Esophagus (tissue), 2 donors: Measurements from ENCODE around the gene IMPDH2. TPM values are rescaled to one million over a fixed set of nuclear protein-coding genes. Genes with fewer than 3 reads are reported as not detected.

ENCODE experiments used
- H3K27ac ChIP-seq, 2 donors: one replicate each; pipeline ENCODE4 v1.5.1; 2013; ENCODE audit warnings: low read depth in 2 of 2, mild to moderate bottlenecking in 2 of 2, inconsistent platforms in 1 of 2, low read length in 1 of 2, moderate library complexity in 1 of 2
- H3K27me3 ChIP-seq, 2 donors: one replicate each; pipeline ENCODE4 v1.6.1; 2013; ENCODE audit warnings: low read length in 2 of 2, control low read depth in 1 of 2, mild to moderate bottlenecking in 1 of 2; ENCODE audit not compliant: insufficient read depth in 2 of 2, control insufficient read depth in 1 of 2
- H3K36me3 ChIP-seq, 2 donors: one replicate each; pipeline ENCODE4 v1.6.1; 2013; ENCODE audit warnings: low read length in 1 of 2; ENCODE audit not compliant: control insufficient read depth in 2 of 2, insufficient read depth in 2 of 2
- H3K4me1 ChIP-seq, 2 donors: one replicate each; pipeline ENCODE4 v1.6.1; 2013; ENCODE audit warnings: low read length in 1 of 2; ENCODE audit not compliant: control insufficient read depth in 2 of 2, insufficient read depth in 2 of 2
- H3K4me3 ChIP-seq, 2 donors: one replicate each; pipeline ENCODE4 v1.5.1; 2013; ENCODE audit warnings: low read length in 2 of 2, mild to moderate bottlenecking in 2 of 2, low read depth in 1 of 2, moderate library complexity in 1 of 2
- H3K9me3 ChIP-seq, 2 donors: one replicate each; pipeline ENCODE4 v1.6.1; 2013; ENCODE audit warnings: mild to moderate bottlenecking in 2 of 2, low read depth in 1 of 2, low read length in 1 of 2, moderate library complexity in 1 of 2; ENCODE audit not compliant: control insufficient read depth in 2 of 2, insufficient read depth in 1 of 2
- WGBS, 2 donors: extraction: QIAGEN DNeasy Blood & Tissue Kit; methylation state at CpG; one replicate each; pipeline ENCODE4 v1.1.7; 2013; 5-methylcytosine and 5-hydroxymethylcytosine counted together
- polyA plus RNA-seq, 2 donors: library from polyadenylated mRNA; stranded (reverse); fragments of 200-250 nt; gene quantifications; one replicate each; pipeline ENCODE4 v1.2.3, GENCODE V29; 2013
- donor health status: healthy with polysubstance abuse.
- donor health status: Bipolar disorder and iron deficiency.

Gene IMPDH2
- polyA plus RNA-seq, 2 donors, result 121 to 176 TPM

- 84 to 87% methylated on average over 6 of the region's 6 CpGs for WGBS, 2 donors
- H3K9me3 ChIP-seq, result no peaks in the 10 kb centered on the region
- no peaks in the 10 kb centered on the region for H3K27me3 ChIP-seq
- H3K36me3 ChIP-seq, result peaks cover 9 to 24% of the 10 kb centered on the region in 2 donors
- H3K27ac ChIP-seq, result no peak overlapping the region
- H3K4me1 ChIP-seq, result peaks cover 0 to 7% of the 10 kb centered on the region in 2 donors
- H3K4me3 ChIP-seq, result no peak overlapping the region
These were observed 3.6 kb upstream of the IMPDH2 start for GRCh38 chr3:49032646-49033304.

- Histone ChIP-seq H3K36me3 (peaks cover 9 to 39% of the 10 kb centered on the region in 2 donors), H3K27me3 (no peaks in the 10 kb centered on the region), H3K9me3 (no peaks in the 10 kb centered on the region), H3K4me1 (peaks cover 0 to 11% of the 10 kb centered on the region in 2 donors), H3K27ac (no peak overlapping the region), H3K4me3 (no peak overlapping the region)
- 93% methylated on average over 6 of the region's 6 CpGs for WGBS, 2 donors
These were observed 1.1 kb upstream of the IMPDH2 start for GRCh38 chr3:49030321-49030720.

GRCh38 chr3:49029563-49029884, 326 bp upstream of the IMPDH2 start:
- whole genome bisulfite sequencing, 2 donors, result 1 to 2% methylated on average over 7 of the region's 7 CpGs
- Histone ChIP-seq H3K36me3 (peaks cover 9 to 44% of the 10 kb centered on the region in 2 donors), H3K4me1 (peaks cover 0 to 15% of the 10 kb centered on the region in 2 donors), H3K4me3 (peak overlapping the region in 1 of 2 donors; percentile 76), H3K27me3 (no peaks in the 10 kb centered on the region), H3K27ac (peak overlapping the region; percentile 82 to 97), H3K9me3 (no peaks in the 10 kb centered on the region)

DNA sequence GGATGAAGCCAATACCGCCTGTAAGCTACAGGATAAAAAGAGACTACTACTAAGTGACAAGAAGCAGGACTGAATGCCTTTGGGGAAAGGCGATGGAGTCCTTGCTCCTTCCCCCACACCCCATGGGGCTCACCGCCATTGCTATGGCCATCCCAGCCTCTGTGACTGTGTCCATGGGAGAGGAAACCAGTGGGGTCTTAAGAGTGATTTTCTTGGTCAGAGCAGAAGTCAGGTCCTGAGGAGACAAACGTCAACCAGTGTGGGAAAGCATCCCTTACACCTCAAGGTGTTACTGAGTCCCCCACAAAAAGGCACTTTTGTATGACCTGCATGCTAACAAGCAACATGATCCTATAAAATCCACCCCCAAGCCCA, 913 bp downstream of the IMPDH2 start:
- Histone ChIP-seq H3K36me3 (peaks cover 11 to 52% of the 10 kb centered on the region in 2 donors), H3K9me3 (no peaks in the 10 kb centered on the region), H3K27me3 (no peaks in the 10 kb centered on the region), H3K27ac (peak overlapping the region; percentile 93 to 97), H3K4me1 (peaks cover 0 to 15% of the 10 kb centered on the region in 2 donors), H3K4me3 (peak overlapping the region; percentile 76 to 86)
- 72 to 75% methylated on average over 4 of the region's 4 CpGs for WGBS, 2 donors

DNA sequence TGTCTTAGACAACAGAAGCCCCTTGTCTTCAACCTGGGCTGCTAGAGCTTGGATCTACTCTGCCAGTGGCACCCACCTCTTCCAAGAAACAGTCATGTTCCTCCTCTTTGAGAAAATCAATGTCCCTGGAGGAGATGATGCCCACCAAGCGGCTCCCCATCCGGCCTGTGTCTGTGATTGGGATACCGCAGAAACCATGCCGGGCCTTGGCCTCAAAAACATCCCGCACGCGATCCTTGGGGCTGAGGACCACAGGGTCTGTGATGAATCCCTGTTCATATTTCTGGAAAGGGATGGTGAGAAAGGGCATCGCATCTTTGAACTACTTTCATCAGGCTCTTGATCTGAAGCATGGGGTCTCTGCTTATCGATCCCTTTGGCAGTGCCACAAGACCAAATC, 1.6 kb downstream of the IMPDH2 start:
- peaks cover 11 to 47% of the 10 kb centered on the region in 2 donors for H3K36me3 ChIP-seq
- no peaks in the 10 kb centered on the region for H3K27me3 ChIP-seq
- H3K9me3 ChIP-seq, result no peaks in the 10 kb centered on the region
- peak overlapping the region in 1 of 2 donors; percentile 27 for H3K27ac ChIP-seq
- WGBS, 2 donors, result 94 to 95% methylated on average over 9 of the region's 9 CpGs
- peaks cover 3 to 19% of the 10 kb centered on the region in 2 donors for H3K4me1 ChIP-seq
- H3K4me3 ChIP-seq, result no peak overlapping the region

- no peak overlapping the region for H3K4me3 ChIP-seq
- 88 to 91% methylated on average over 3 of the region's 3 CpGs for WGBS, 2 donors
- H3K4me1 ChIP-seq, result peaks cover 3 to 20% of the 10 kb centered on the region in 2 donors
- no peaks in the 10 kb centered on the region for H3K9me3 ChIP-seq
- peaks cover 2 to 36% of the 10 kb centered on the region in 2 donors for H3K36me3 ChIP-seq
- H3K27me3 ChIP-seq, result no peaks in the 10 kb centered on the region
- H3K27ac ChIP-seq, result no peak overlapping the region
These were observed 2.7 kb downstream of the IMPDH2 start for GRCh38 chr3:49026536-49026935.

DNA sequence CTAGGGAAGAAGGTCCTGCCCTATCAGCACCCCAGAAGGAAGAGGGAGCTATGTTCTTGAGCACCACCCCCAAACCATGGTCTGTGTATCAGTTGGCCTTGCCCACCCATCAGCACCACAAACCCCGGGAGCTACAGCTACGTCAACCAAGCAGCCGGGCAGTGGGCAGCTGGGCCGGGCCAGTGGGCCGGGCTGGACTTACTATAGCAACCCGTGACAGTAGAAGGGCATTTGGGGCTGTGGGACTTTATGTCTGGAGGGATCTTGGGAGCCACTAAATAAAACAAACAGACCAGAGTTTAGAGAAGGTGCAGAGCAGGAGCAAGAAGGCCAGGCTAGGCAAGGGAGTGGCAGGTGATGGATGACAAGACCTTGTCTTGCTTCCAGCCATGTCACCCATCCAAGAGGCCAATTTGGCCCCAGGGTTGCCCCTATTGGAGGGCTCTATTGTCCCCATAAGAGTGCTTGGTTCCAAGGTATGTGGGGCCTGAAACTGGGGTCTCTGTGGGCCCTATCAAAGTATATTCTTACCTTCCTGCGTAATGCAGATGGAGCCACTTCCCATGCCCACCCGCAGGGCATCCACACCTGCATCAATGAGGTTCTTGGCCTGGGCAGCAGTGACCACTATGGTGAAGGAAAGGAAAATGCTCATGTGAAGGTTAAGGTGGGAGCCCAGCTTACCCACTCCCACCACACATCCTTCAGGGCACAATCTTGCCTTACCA, 3.2 kb downstream of the IMPDH2 start:
- no peak overlapping the region for H3K27ac ChIP-seq
- no peak overlapping the region for H3K4me3 ChIP-seq
- H3K36me3 ChIP-seq, result peaks cover 2 to 36% of the 10 kb centered on the region in 2 donors
- 87 to 90% methylated on average over 8 of the region's 8 CpGs for WGBS, 2 donors
- H3K27me3 ChIP-seq, result no peaks in the 10 kb centered on the region
- H3K9me3 ChIP-seq, result no peaks in the 10 kb centered on the region
- H3K4me1 ChIP-seq, result peaks cover 3 to 20% of the 10 kb centered on the region in 2 donors

DNA sequence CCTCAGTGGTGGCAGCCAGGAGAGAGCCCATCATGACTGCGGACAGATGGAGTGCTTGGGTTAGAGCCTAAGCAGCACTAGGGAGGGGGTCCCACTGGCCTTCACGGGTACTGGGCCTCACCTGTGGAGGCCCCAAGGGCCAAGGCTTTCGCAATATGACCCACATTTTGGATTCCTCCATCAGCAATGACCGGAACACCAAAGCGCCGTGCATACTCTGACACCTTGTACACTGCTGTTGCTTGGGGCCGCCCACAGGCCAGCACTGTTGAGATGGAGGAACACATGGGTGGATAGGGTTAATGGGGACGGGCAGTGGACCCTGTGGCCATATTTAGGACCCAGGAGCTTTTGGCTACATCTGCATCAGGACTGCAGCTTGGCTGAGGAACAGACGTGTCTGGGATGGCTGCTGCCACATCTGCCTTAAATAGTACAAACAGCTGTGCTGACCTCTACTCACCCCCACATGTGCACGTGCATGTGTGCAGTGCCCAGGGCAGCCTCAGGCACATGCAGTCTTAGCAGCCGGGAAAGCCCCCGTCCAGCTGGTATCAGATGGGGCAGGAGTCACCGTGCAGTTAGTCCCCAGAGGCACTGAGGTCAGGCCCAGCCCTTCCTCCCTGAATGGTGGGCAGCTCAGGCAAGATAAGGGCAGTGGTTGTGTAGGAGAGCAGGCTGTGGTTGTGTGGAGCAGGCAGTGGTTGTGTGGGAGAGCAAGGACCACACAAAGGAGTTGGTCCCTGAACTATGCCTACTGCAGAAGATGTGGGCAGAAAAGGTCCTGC, 4.0 kb downstream of the IMPDH2 start:
- 62 to 75% methylated on average over 13 of the region's 13 CpGs for WGBS, 2 donors
- no peak overlapping the region for H3K27ac ChIP-seq
- no peak overlapping the region for H3K4me3 ChIP-seq
- peaks cover 2 to 32% of the 10 kb centered on the region in 2 donors for H3K36me3 ChIP-seq
- H3K27me3 ChIP-seq, result no peaks in the 10 kb centered on the region
- no peaks in the 10 kb centered on the region for H3K9me3 ChIP-seq
- peaks cover 3 to 24% of the 10 kb centered on the region in 2 donors for H3K4me1 ChIP-seq

- no peak overlapping the region for H3K4me3 ChIP-seq
- no peaks in the 10 kb centered on the region for H3K27me3 ChIP-seq
- peaks cover 3 to 25% of the 10 kb centered on the region in 2 donors for H3K4me1 ChIP-seq
- H3K9me3 ChIP-seq, result no peaks in the 10 kb centered on the region
- H3K36me3 ChIP-seq, result peaks cover 2 to 32% of the 10 kb centered on the region in 2 donors
- no peak overlapping the region for H3K27ac ChIP-seq
- 69 to 72% methylated on average over 5 of the region's 5 CpGs for WGBS, 2 donors
These were observed 4.7 kb downstream of the IMPDH2 start for GRCh38 chr3:49024449-49024848.
